Measurements from ENCODE around the gene TTC4.

TTC4 gene

DNA sequence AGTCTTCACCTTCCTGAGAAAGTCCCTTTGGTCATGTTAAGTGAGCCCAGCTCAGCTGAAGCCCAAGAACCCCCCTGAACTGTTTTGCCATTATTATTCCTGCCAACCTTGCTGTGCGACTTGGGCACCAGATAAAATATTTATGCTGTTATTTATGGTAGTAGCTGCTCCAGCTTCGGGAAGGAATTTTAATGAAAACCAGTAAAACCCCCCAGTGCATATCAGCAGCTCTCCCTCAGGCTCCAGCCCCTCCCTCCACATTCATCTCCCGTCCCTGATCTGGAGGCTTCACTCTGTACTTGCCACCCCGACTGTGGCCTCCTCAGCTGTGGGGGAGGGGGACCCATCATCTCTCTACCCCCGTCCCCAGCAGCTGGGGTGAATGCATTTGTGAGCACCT is 72.8 kb downstream of the TTC4 start:
- no peak for DNase-seq

DNA sequence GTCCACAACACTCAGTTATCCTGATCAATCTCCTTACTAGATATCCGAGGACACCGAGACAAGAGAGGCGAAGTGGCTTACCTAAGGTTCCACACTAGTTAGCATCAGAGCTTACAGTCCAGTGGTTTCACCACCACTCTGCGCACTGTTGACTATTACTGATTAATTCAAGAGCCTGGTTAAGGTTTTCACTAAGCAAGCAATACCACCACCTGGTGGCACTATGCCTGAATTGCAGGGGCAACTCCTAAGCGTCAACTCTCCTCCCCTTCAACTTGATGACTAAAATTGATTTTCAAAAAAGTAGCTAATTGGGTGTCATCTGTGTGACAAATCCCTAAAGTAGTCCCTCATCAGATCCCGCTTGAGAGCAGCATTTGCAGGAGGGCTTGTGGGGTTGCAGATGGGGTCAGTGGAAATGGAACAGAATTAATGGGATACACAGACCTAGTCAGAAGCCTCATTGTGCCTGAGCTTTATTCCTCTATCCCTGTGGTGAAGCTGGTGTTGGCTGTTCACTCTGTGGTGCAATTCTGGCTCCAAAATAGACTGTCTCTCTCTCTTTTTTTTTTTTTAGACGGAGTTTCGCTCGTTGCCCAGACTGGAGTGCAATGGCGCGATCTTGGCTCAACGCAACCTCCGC is 76.3 kb downstream of the TTC4 start:
- DNase-seq = no peak

Measured in retina (tissue), 1 donor.